Kidney (tissue), 14 donors: ENCODE data around the gene COX17. TPM values are rescaled to one million over a fixed set of nuclear protein-coding genes. Genes with fewer than 3 reads are reported as not detected.

ENCODE experiments used
- DNase-seq, 5 donors: peaks; one replicate each; pipeline ENCODE4 v3.0.0-alpha.2; 2013 to 2020
- FAIRE-seq: peaks from 2 replicates; lab custom pipeline; 2012; peaks lifted over from hg19 to GRCh38; lab: Jason Lieb, UNC
- H3K27ac ChIP-seq, 2 donors: one replicate each; pipeline ENCODE4 v1.7.0; 2013; ENCODE audit warnings: low read depth in 2 of 2, low read length in 2 of 2, inconsistent platforms in 1 of 2
- H3K27me3 ChIP-seq: one replicate; pipeline ENCODE4 v1.7.1; 2013; ENCODE audit warnings: low read length, inconsistent platforms; ENCODE audit not compliant: control insufficient read depth, insufficient read depth
- H3K36me3 ChIP-seq, 3 donors: one replicate each; pipeline versions ENCODE4 v1.7.0 to v1.7.1; 2013; ENCODE audit warnings: low read length in 3 of 3, control low read depth in 1 of 3, inconsistent platforms in 1 of 3; ENCODE audit not compliant: insufficient read depth in 3 of 3, control insufficient read depth in 2 of 3
- H3K4me1 ChIP-seq, 3 donors: one replicate each; pipeline versions ENCODE4 v1.7.0 to v1.7.1; 2013; ENCODE audit warnings: low read length in 3 of 3, inconsistent platforms in 1 of 3, low read depth in 1 of 3; ENCODE audit not compliant: control insufficient read depth in 2 of 3, insufficient read depth in 2 of 3
- H3K4me3 ChIP-seq, 3 donors: one replicate each; pipeline versions ENCODE4 v1.7.0 to v1.8.1; 2013; ENCODE audit warnings: low read length in 3 of 3, control low read depth in 1 of 3, inconsistent platforms in 1 of 3
- H3K9ac ChIP-seq, 3 donors: one replicate each; pipeline versions ENCODE4 v1.7.0 to v1.7.1; 2013; ENCODE audit warnings: low read length in 3 of 3, control low read depth in 1 of 3, inconsistent platforms in 1 of 3
- H3K9me3 ChIP-seq, 3 donors: one replicate each; pipeline versions ENCODE4 v1.7.0 to v1.7.1; 2013; ENCODE audit warnings: low read length in 3 of 3, control low read depth in 1 of 3, inconsistent platforms in 1 of 3; ENCODE audit not compliant: control insufficient read depth in 2 of 3, insufficient read depth in 1 of 3
- CTCF ChIP-seq: IDR thresholded peaks from 3 replicates; pipeline ENCODE4 v1.5.1; 2012; ENCODE audit warnings: mild to moderate bottlenecking, moderate library complexity, borderline replicate concordance; ENCODE audit not compliant: insufficient read depth; ENCODE audit errors: extremely low read depth
- intact Hi-C: fragments of 100-400 bp; cut with DNase I; formaldehyde crosslinking; loops from one replicate; pipeline ENCODE4 v1.11.1; 2022
- polyA plus RNA-seq: library from polyadenylated mRNA; stranded (reverse); fragments of 350-450 nt; fragmentation: Illumina TruSeq; extraction: RNeasy Lipid Tissue Mini Kit (QIAGEN cat#74804); gene quantifications from one replicate; pipeline ENCODE4 v1.2.3, GENCODE V29; 2014; ENCODE audit warnings: low read depth, low replicate concordance; ENCODE audit not compliant: insufficient read depth
- total RNA-seq: library from RNA; stranded (reverse); fragmentation: NEBNext Ultra II Directional; extraction: Animal tissue kit (Norgen Biotek cat#: 25700); gene quantifications from one replicate; pipeline ENCODE4 v1.2.1, GENCODE V29; 2021
- donor health status: control.
- donor health status: control.
- donor health status: control.
- donor health status: control.
- donor health status: control.
- donor health status: DM: yes; HTN: yes; CAD: no.
- donor health status: Normal renal cell carcinoma (clear cell type).

Gene COX17
- total and polyA plus RNA-seq, 2 donors from 2014 or later, result 46.4 to 218 TPM

GRCh38 chr3:119635719-119636118 is 41.5 kb downstream of the COX17 start:
- no peak overlapping the region for H3K9ac ChIP-seq
- no peaks in the 10 kb centered on the region for H3K36me3 ChIP-seq
- intact Hi-C loops, result no loop called here
- peak overlapping the region in 1 of 2 donors; percentile 96 for H3K27ac ChIP-seq
- H3K4me3 ChIP-seq, result no peak overlapping the region
- DNase-seq, result no peak
- H3K27me3 ChIP-seq, result no peaks in the 10 kb centered on the region
- H3K4me1 ChIP-seq, result peaks cover 3 to 11% (median 6%) of the 10 kb centered on the region in 3 donors
- no peaks in the 10 kb centered on the region for H3K9me3 ChIP-seq
- no peak for FAIRE-seq
- no peak for TF ChIP-seq CTCF

- H3K36me3 ChIP-seq, result no peaks in the 10 kb centered on the region
- no peak overlapping the region for H3K4me3 ChIP-seq
- no peaks in the 10 kb centered on the region for H3K27me3 ChIP-seq
- TF ChIP-seq CTCF, result no peak
- intact Hi-C loops, result no loop called here
- no peak overlapping the region for H3K27ac ChIP-seq
- H3K4me1 ChIP-seq, result peaks cover 3 to 11% (median 6%) of the 10 kb centered on the region in 3 donors
- H3K9ac ChIP-seq, result no peak overlapping the region
- no peaks in the 10 kb centered on the region for H3K9me3 ChIP-seq
- DNase-seq (no peak), FAIRE-seq (no peak)
These were observed 44.4 kb downstream of the COX17 start for GRCh38 chr3:119632829-119633228.

GRCh38 chr3:119632216-119632615 is 45.0 kb downstream of the COX17 start:
- Histone ChIP-seq H3K27me3 (no peaks in the 10 kb centered on the region), H3K4me1 (peaks cover 2 to 9% (median 3%) of the 10 kb centered on the region in 3 donors), H3K36me3 (no peaks in the 10 kb centered on the region), H3K9ac (no peak overlapping the region), H3K27ac (no peak overlapping the region), H3K4me3 (no peak overlapping the region), H3K9me3 (no peaks in the 10 kb centered on the region)
- intact Hi-C loops, result no loop called here
- DNase-seq (no peak), FAIRE-seq (no peak)
- TF ChIP-seq CTCF, result no peak

GRCh38 chr3:119631516-119631915 is 45.7 kb downstream of the COX17 start:
- H3K9ac ChIP-seq, result no peak overlapping the region
- H3K9me3 ChIP-seq, result no peaks in the 10 kb centered on the region
- no peak for TF ChIP-seq CTCF
- H3K4me3 ChIP-seq, result no peak overlapping the region
- DNase-seq (peak in 1 of 5 donors; percentile 14), FAIRE-seq (no peak)
- no peak overlapping the region for H3K27ac ChIP-seq
- intact Hi-C loops, result no loop called here
- H3K4me1 ChIP-seq, result peaks cover 0 to 9% (median 3%) of the 10 kb centered on the region in 3 donors
- H3K27me3 ChIP-seq, result no peaks in the 10 kb centered on the region
- no peaks in the 10 kb centered on the region for H3K36me3 ChIP-seq
